GM12874 (cell line): Measurements from ENCODE around the gene NR3C2.

Experiments used
- CTCF ChIP-seq: IDR thresholded peaks from 2 replicates; pipeline ENCODE4 v1.5.1; 2011; ENCODE audit warnings: low read depth, mild to moderate bottlenecking, control low read depth, low read length, moderate library complexity; ENCODE audit not compliant: insufficient read depth

Gene NR3C2

GRCh38 chr4:148391056-148391455, 51.2 kb downstream of the NR3C2 start:
- TF ChIP-seq CTCF: no peak

GRCh38 chr4:148390311-148390710, 51.9 kb downstream of the NR3C2 start:
- no peak for TF ChIP-seq CTCF

- TF ChIP-seq CTCF: no peak
Observed at GRCh38 chr4:148380291-148380690, 61.9 kb downstream of the NR3C2 start.

GRCh38 chr4:148376151-148376550, 66.1 kb downstream of the NR3C2 start:
- TF ChIP-seq CTCF: no peak

GRCh38 chr4:148375584-148375983, 66.6 kb downstream of the NR3C2 start:
- no peak for TF ChIP-seq CTCF

- TF ChIP-seq CTCF: no peak
Observed at GRCh38 chr4:148373093-148373492, 69.1 kb downstream of the NR3C2 start.

- no peak for TF ChIP-seq CTCF
Observed at GRCh38 chr4:148369919-148370318, 72.3 kb downstream of the NR3C2 start.

- TF ChIP-seq CTCF: no peak
Observed at GRCh38 chr4:148367756-148368155, 74.5 kb downstream of the NR3C2 start.
